HG03159 (cell line): Measurements from ENCODE around the gene SPATA2.
"Not testable (repeated sequence)": the region's sequence is repeated elsewhere in the genome, so short reads cannot be mapped to it uniquely, and the experiment has no call there.

ENCODE experiments used
- ATAC-seq: cut with Tn5 transposase; IDR thresholded peaks from one replicate; pipeline ENCODE4 v1.9.1; 2021; ENCODE audit warnings: mild to moderate bottlenecking, moderate library complexity; ENCODE audit not compliant: unreplicated experiment

Gene SPATA2

DNA sequence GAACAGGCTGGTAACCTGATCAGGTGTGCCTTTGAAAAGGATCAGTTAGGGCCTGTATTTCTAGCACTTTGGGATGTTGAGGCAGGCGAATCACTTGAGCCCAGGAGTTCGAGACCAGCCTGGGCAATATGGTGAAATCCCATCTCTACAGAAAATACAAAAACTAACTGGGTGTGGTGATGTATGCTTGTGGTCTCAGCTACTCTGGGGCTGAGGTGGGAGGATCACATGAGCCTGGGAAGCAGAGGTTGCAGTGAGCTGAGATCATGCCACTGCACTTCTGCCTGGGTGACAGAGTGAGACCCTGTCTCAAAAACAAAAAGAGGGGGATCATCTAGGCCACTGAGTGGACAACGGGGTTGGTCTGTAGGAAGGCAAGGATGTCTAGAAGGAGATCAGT lies 54.1 kb downstream of the SPATA2 start:
- not testable (repeated sequence) for ATAC-seq

DNA sequence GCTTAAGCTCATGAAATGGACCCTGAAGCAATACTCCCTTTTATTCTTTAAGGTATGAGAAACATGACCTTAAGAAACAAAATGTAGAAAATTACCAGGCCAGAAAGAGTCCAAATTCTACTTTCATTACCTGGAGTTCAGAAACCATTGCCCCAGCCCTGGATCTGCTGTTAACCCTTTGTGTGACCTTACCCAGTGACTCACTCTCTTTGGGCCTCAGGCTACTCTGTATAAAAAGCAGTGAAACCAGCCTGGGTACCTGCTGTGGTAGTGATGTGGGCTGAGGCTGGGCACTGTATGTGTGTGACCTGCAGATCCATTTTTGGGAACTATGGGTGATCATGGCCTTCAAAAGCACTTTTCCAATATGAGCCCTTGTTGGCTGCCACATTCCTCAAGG lies 55.5 kb downstream of the SPATA2 start:
- ATAC-seq, result no peak

DNA sequence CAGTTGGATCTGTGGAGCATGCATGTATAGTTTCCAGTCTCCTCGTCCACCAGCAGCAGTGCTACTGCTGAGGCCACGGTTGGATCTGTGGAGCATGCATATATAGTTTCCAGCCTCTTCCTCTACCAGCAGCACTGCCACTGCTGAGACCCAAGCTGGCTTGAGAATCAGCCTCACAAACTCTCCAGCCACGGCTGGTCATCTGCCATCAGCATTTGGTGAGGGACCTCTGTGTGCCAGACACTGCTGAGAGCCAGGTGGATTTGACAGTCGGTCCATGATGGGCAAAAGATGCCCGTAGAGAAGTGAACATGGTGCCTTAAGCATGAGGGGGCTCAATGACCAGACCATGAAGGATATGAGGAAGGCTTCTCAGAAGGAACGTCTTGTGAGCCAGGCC lies 56.3 kb downstream of the SPATA2 start:
- no peak for ATAC-seq

DNA sequence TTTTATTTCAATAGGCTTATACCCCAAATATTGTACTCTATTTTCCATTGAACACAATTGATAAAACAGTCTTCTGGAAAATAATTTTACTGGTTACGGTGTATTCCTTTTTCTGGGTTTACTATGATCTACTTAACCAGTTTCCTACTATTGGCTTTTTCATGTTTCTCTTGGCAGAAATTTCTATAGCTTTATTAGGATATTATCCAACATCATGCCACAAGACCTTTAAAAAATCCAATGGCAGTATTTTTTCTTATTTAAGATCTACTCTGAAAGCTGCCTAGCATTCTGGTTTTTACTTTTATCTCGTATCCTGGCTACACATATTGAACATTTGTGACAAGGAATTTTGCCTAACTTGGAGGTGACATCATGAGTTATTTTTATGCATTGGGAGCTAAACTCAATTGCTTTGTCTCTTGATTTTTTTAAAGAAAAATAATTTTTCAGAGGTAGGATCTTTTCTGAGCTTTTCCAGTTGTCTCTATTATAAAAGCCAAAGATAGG lies 57.2 kb downstream of the SPATA2 start:
- ATAC-seq, result no peak

DNA sequence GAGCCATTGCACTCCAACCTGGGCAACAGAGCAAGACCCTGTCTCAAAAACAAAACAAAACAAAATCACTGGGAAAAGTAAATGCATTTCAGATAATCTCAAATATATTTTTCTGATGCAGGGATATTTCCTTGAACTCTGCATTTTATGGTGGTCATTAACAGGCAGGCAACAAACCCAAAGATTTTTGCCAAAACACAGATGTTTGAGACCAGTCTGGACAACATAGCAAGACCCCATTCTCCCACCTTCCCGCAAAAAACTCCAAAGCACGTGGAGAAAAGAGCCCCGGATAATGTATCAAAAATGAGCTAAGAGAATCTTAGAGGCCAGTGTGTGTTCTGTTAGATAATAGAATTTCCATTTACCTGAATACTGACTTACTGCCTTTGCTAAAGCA lies 58.4 kb downstream of the SPATA2 start:
- no peak for ATAC-seq

DNA sequence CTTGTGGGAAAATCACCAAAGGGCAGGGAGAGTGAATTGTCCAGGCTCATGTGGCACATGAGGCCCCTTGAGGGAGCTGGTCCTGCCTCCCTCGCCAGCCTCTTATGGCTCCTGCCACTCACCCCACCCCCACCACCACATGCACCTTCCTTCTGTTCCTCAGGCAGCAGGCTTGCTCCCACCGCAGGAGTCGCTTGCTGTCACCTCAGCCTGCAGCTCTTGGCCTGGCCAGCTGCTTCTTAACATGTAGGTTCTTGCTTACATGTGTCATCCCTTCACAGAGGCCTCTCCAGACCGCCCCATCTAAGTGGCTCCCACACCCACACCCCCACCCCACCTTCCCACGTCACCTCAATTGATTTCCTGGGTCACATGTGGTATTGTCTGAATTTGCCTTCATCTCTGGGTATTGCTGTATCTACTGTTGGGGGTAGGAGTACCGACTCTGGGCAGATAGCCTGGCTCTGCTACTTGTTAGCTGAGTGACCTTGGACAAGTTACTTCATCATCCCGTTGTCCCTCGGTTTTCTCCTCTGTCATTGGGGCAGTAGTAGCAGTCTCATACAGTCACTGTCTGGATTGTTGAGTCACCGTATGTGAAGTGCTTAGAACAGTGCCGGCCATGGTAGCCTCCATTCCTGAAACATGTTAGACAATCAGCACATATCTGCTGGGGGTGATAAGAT lies 61.0 kb downstream of the SPATA2 start:
- no peak for ATAC-seq

DNA sequence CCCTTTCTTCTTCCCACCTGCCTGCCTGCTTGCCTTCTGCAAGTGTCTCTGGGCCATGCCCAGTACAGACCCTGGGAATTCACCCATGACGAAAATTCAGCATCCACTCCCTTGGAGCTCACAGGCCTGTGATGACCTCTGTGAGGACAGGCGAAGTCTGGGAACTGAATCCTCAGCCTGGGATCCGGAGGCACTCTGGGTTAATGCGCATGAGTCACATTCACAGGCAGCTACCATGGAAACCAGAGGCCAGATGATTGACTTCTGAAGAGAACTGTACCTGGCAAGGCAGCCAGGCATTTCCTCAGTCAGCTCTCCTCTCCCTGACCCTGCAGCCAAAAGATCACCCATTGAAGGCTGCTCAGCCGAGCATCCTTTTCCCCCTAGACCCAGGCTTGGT lies 61.7 kb downstream of the SPATA2 start:
- ATAC-seq, result no peak
